AG04449 (cell line): Measurements from ENCODE around the gene SLC16A2.
"Not testable (repeated sequence)": the region's sequence is repeated elsewhere in the genome, so short reads cannot be mapped to it uniquely, and the experiment has no call there.

Source experiments
- CTCF ChIA-PET: fragments of 350-600 bp; formaldehyde crosslinking; extraction: SDS; loops from one replicate; lab custom pipeline; 2021; ENCODE audit warnings: antibody characterized with exemption; lab: Yijun Ruan, JAX
- POLR2A ChIA-PET: fragments of 400-600, 350-600 bp; formaldehyde crosslinking; extraction: SDS; loops from one replicate; lab custom pipeline; 2020; ENCODE audit warnings: antibody characterized with exemption, inconsistent platforms; lab: Yijun Ruan, JAX
- DNase-seq: peaks from one replicate; pipeline ENCODE4 v3.0.0-alpha.2; 2010; ENCODE audit warnings: low read depth, low spot score
- H3K4me3 ChIP-seq: 2 replicates; pipeline ENCODE4 v1.5.1; 2011; ENCODE audit warnings: low read depth, mild to moderate bottlenecking, control low read depth, low read length
- CTCF ChIP-seq: IDR thresholded peaks from one replicate; pipeline ENCODE4 v1.5.1; 2011; ENCODE audit warnings: mild to moderate bottlenecking, moderate library complexity, low read length, control low read depth, inconsistent platforms; ENCODE audit not compliant: insufficient read depth; ENCODE audit errors: missing control alignments

The SLC16A2 gene

GRCh38 chrX:74514384-74514783 is 93.1 kb downstream of the SLC16A2 start:
- POLR2A ChIA-PET = no interaction called here

GRCh38 chrX:74515356-74515755 is 94.1 kb downstream of the SLC16A2 start:
- CTCF ChIA-PET = interaction anchor here (0.6 kb wide), 1 partner anchor 132 kb away, joined by 3 read pairs; no protein-coding TSS in a partner anchor
- no peak overlapping the region for H3K4me3 ChIP-seq
- DNase-seq = no peak
- POLR2A ChIA-PET = no interaction called here
- TF ChIP-seq CTCF = no peak

More at GRCh38 chrX:74514384-74514783, 93.1 kb downstream of the SLC16A2 start:
- no peak for TF ChIP-seq CTCF
- DNase-seq = no peak
- CTCF ChIA-PET = no interaction called here
- no peak overlapping the region for H3K4me3 ChIP-seq

- H3K4me3 ChIP-seq, DNase-seq, POLR2A ChIA-PET: not testable (repeated sequence)
- CTCF ChIA-PET = interaction anchor here (0.6 kb wide), 1 partner anchor 133 kb away, joined by 3 read pairs; no protein-coding TSS in a partner anchor
Observed at GRCh38 chrX:74516013-74516412, 94.7 kb downstream of the SLC16A2 start.

GRCh38 chrX:74519870-74520269 is 98.6 kb downstream of the SLC16A2 start:
- POLR2A ChIA-PET = no interaction called here

GRCh38 chrX:74520291-74520690 is 99.0 kb downstream of the SLC16A2 start:
- CTCF ChIA-PET = interaction anchor here (3.4 kb wide), 1 partner anchor 14 kb away, joined by 21 read pairs; no protein-coding TSS in a partner anchor
- POLR2A ChIA-PET = no interaction called here
- DNase-seq = no peak
- no peak for TF ChIP-seq CTCF
- H3K4me3 ChIP-seq = no peak overlapping the region

More at GRCh38 chrX:74519870-74520269, 98.6 kb downstream of the SLC16A2 start:
- no peak for TF ChIP-seq CTCF
- H3K4me3 ChIP-seq = no peak overlapping the region
- CTCF ChIA-PET = interaction anchor here (3.4 kb wide), 1 partner anchor 14 kb away, joined by 21 read pairs; no protein-coding TSS in a partner anchor
- DNase-seq = no peak

GRCh38 chrX:74520896-74521295 is 99.6 kb downstream of the SLC16A2 start:
- POLR2A ChIA-PET = no interaction called here
- CTCF ChIA-PET = interaction anchor here (0.8 to 3.4 kb wide), 4 partner anchors 9 to 137 kb away, joined by 3 to 21 read pairs (median 7); no protein-coding TSS in a partner anchor

More at GRCh38 chrX:74520896-74521295, 99.6 kb downstream of the SLC16A2 start:
- H3K4me3 ChIP-seq = no peak overlapping the region
- TF ChIP-seq CTCF = no peak
- no peak for DNase-seq
